GM19328 (cell line): ENCODE measurements around the gene ITGB5.
"Not testable (repeated sequence)": the region's sequence is repeated elsewhere in the genome, so short reads cannot be mapped to it uniquely, and the experiment has no call there.

ENCODE experiments used
- ATAC-seq: cut with Tn5 transposase; IDR thresholded peaks from one replicate; pipeline ENCODE4 v1.9.1; 2021; ENCODE audit warnings: mild to moderate bottlenecking, moderate library complexity; ENCODE audit not compliant: unreplicated experiment

ITGB5 gene

GRCh38 chr3:124838963-124839362, 48.2 kb downstream of the ITGB5 start:
- no peak for ATAC-seq

GRCh38 chr3:124837730-124838186, 49.4 kb downstream of the ITGB5 start:
- no peak for ATAC-seq

DNA sequence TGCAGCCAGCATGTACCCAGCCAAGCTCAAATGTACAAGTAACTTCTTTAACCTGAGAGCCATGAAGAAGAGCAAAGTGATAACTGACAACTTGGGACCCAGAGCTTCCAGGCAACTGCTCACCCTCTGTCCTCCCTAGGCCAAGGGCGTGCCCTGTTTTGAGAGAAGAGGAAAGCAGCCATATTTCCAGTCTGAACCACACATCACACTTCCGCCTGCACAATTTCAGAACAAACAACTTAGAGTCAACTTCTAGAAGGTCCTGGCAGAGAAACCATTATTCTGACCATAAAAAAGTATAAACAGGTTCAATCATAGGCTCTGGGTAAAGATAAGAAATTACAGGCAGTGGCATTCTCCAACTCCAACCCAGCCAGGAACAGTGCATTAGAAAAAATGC, 50.1 kb downstream of the ITGB5 start:
- no peak for ATAC-seq

GRCh38 chr3:124836448-124836847, 50.7 kb downstream of the ITGB5 start:
- ATAC-seq: no peak

- ATAC-seq: peak; percentile 83
Observed at GRCh38 chr3:124834723-124835718, 52.1 kb downstream of the ITGB5 start.

DNA sequence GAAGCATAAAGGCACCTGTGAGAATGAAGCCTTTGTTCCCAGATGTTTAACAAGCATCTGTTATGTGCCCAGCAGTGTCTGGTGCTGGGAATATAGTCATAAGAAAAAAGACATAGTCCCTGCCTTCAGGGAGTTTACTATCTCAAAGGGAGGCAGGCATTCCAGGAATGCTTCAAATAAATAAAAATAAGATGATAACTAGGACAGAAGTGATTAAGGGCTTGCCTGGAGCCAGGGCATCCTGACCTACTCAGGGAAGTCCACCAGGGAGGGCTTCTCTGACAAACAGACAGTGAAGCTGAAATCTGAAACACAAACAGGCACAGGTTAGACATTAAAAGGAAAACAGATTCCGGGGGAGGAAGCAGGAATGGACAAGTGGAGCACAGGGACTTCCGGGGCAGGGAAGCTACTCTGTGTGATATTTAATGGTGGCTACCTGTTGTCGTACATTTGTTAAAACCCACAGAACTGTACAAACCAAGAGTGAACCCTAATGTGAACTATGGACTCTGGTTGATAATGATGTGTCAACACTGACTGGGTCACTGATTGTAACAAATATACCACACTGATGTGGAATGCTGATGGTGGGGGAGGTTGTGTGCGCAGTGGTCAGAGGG, 53.3 kb downstream of the ITGB5 start:
- ATAC-seq: no peak

DNA sequence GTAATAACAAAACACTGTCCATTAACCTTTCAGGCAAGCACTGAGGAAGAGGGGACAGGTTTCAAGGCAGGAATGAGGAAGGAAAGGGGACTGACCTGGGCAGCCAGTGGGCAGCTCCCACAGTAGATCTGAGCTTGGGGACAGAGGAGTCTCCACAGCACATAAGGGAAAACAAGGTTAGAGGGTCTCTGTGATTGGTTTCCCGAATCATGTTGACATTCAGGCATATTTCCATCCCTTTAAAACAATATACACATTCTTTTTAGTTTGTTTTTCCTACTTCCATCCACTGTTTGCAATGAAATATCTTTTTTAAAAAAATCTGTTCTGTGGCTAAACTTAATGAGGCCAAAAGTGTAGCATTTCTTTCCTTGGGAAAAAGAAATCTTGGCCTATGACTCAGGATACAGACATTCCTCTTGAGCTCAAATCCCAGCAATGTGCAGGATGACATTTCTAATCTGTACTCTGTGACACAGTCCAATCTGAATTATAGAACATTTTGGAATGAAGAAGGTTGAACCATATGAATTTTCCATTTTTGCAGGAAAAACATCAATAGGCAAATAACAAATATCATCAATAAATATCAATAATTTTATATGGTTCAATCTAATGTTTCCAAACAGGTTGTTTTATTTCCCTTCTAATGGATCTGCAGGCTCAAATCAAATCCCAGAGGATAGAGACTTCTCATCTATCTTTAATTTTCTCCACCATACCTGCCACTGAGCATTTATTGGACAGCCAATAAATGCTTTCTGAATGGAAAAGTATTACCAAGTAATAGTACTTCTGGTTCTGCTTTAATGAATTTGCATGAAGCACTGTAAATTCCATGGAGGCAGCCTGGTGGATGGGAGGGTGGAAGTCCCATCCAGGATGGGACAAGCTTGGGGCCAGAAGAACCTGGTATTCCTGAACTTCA, 54.1 kb downstream of the ITGB5 start:
- no peak for ATAC-seq

- ATAC-seq: no peak
Observed at GRCh38 chr3:124831628-124832199, 55.5 kb downstream of the ITGB5 start.

- ATAC-seq: no peak
Observed at GRCh38 chr3:124829819-124830554, 57.2 kb downstream of the ITGB5 start.

DNA sequence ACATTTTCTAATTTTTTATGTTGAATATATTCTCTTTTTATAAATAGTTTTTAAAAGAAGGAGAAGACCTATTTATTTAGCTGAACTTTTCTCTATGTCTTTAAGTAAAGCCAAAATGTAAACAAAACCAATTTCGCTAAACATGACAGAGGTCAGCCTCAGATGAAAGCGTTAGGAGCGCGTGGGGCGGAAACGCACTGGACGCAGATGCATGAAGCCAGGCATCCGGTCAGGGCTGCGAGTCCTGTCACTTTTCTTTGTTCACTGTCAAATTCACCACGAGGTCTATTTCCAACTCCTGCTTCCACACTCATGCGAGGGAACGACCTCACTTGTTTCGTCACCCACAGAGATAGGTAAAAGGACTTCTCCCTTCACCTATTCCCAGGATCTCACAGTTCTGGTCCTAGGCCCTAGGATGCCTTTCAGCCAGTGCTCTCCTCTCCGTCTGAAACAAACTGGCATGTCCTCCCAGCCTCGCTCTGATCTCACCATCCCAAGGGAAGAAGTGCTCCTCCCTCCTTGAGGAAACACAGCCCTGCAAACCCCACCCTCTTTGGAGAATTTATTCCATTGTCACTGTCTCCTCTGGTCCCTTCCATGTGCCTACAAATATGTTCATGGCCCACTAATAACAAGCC, 57.9 kb downstream of the ITGB5 start:
- ATAC-seq: no peak

DNA sequence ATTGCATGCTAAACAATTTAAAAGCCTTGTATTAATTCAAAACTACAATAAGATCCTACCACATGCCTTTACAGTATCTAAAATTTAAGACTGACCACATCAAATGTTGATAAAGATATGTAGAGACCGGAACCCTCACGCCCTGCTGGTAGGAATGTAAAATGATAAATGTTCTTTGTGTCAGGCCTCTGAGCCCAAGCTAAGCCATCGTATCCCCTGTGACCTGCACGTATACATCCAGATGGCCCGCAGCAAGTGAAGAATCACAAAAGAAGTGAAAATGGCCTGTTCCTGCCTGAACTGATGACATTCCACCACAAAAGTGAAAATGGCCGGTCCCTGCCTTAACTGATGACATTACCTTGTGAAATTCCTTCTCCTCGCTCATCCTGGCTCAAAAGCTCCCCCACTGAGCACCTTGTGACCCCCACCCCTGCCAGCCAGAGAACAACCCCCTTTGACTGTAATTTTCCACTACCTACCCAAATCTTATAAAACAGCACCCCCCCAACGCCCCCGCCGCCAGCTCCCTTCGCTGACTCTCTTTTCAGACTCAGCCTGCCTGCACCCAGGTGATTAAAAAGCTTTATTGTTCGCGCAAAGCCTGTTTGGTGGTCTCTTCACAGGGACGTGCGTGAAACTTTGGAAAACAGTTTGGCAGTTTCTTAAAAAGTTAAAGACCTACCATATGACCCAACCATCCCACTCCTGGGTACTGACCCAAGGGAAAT, 59.5 kb downstream of the ITGB5 start:
- not testable (repeated sequence) for ATAC-seq

DNA sequence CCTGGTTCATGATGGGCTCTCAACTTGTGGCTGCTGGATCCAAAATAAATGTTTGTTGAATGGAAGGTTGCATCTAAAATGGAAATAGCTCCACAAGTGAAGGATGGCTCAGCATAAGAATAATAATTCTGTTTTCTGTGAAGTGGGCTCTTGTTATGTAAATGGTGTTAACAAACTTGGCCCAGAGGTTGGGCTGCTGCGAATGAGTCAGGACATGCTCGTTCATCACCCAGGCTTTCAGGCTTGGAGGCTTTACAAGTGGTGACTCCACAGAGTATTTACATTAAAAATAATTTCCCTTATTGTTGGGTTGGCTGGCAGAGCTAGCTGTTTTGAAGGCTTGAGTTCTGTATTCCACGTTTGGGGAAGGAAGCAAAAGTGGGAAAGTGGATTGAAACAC, 60.5 kb downstream of the ITGB5 start:
- no peak for ATAC-seq

GRCh38 chr3:124824286-124824915, 62.8 kb downstream of the ITGB5 start:
- no peak for ATAC-seq

- no peak for ATAC-seq
Observed at GRCh38 chr3:124823648-124824047, 63.5 kb downstream of the ITGB5 start.

- ATAC-seq: no peak
Observed at GRCh38 chr3:124823206-124823605, 64.0 kb downstream of the ITGB5 start.

- no peak for ATAC-seq
Observed at GRCh38 chr3:124821356-124821755, 65.8 kb downstream of the ITGB5 start.

- ATAC-seq: no peak
Observed at GRCh38 chr3:124818398-124819091, 68.6 kb downstream of the ITGB5 start.

DNA sequence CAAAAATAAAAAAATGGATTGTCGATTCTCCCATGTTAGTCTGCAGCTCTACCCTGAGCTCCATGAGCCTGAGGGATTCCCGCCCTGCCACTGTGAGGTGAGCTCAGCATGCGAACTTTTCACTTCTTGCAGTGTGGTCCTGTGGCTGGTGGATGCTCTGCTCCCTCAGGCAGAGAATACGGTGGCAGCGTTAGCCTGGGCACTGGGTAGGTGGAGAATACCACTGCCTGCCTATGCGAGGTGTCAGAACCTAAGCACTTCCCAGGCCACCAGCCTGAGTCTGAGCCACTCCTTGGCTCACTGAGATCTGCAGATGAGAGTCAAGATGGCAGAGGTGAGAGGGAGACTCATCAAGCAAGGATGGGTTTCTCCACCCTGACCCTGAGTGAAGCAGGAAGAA, 70.1 kb downstream of the ITGB5 start:
- ATAC-seq: no peak
